Upper lobe of left lung (tissue), 4 donors: ENCODE data around the gene HMGN2.

Source experiments
- POLR2AphosphoS5 ChIP-seq, 2 donors: sonication (generic); formaldehyde crosslinking; IDR thresholded peaks; one replicate each; pipeline ENCODE4 v1.5.1; 2017; ENCODE audit warnings: antibody characterized with exemption in 2 of 2
- TF ChIP-seq, protein P1 (sequence below), 6 experiments: fragments of 450-650 bp in 4 of 6; fragments of 200-600 bp in 2 of 6; sonication (generic) in 2 of 6; IDR thresholded peaks; one replicate each; pipeline ENCODE4 v1.5.1; 2016 to 2019; ENCODE audit warnings: antibody characterized with exemption in 6 of 6

DNA sequence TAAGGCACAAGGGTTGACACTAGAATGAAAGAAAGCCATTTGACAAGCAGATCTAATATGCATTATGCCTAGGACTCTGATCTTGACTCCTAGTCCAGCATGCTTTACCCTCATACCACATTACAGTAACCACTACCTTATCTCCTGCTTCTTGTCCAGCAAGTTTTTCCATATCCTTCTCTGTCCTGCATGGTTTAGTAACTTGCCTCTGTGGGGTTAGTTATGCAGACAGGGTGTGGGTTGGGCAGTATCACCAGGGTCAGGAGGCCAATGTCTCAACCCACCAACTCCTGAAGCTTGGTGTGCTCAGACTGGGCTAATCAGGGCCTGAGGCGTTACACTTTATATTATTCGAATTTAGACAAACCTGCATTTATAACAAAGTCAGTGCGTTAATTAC, 21.3 kb upstream of the HMGN2 start:
- TF ChIP-seq, protein P1, sequence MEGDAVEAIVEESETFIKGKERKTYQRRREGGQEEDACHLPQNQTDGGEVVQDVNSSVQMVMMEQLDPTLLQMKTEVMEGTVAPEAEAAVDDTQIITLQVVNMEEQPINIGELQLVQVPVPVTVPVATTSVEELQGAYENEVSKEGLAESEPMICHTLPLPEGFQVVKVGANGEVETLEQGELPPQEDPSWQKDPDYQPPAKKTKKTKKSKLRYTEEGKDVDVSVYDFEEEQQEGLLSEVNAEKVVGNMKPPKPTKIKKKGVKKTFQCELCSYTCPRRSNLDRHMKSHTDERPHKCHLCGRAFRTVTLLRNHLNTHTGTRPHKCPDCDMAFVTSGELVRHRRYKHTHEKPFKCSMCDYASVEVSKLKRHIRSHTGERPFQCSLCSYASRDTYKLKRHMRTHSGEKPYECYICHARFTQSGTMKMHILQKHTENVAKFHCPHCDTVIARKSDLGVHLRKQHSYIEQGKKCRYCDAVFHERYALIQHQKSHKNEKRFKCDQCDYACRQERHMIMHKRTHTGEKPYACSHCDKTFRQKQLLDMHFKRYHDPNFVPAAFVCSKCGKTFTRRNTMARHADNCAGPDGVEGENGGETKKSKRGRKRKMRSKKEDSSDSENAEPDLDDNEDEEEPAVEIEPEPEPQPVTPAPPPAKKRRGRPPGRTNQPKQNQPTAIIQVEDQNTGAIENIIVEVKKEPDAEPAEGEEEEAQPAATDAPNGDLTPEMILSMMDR (IDR thresholded peaks at IDR 0.05), result no peak
- TF ChIP-seq POLR2AphosphoS5 (IDR thresholded peaks at IDR 0.05), result no peak
